ENCODE measurements around the gene THEMIS.

DNA sequence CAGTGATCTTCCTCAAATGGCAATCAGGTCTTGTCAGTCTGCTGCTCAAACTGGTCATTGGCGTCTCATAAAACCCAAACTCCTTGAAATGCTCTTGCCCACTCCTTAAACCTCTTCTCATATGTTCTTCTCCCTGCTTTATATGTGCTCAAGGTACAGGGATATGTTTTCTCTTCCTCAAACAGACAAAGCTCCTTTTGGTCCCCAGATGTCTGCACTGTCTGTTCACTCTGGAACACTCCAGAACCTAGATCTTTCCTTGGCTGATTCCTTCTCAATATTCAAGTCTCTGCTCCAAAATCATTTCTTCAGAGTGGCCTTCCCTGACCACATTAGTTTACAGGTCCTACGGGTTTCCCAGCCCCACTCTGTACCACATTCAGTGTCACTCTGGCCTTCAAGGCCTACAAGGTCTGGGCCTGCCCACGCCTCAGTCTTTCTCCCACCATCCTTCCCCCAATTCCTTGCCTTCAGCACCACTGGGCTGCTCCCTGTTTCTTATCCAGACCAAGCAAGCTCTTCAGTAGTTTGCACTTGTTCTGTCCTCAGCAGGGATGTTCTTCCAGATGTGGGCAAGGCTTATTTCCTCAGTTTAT is 9.0 kb downstream of the THEMIS start:
- TF ChIP-seq, protein P1, sequence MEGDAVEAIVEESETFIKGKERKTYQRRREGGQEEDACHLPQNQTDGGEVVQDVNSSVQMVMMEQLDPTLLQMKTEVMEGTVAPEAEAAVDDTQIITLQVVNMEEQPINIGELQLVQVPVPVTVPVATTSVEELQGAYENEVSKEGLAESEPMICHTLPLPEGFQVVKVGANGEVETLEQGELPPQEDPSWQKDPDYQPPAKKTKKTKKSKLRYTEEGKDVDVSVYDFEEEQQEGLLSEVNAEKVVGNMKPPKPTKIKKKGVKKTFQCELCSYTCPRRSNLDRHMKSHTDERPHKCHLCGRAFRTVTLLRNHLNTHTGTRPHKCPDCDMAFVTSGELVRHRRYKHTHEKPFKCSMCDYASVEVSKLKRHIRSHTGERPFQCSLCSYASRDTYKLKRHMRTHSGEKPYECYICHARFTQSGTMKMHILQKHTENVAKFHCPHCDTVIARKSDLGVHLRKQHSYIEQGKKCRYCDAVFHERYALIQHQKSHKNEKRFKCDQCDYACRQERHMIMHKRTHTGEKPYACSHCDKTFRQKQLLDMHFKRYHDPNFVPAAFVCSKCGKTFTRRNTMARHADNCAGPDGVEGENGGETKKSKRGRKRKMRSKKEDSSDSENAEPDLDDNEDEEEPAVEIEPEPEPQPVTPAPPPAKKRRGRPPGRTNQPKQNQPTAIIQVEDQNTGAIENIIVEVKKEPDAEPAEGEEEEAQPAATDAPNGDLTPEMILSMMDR (conservative IDR thresholded peaks at IDR 0.05; ENCODE audit: low read depth, low read length): no peak
- TF ChIP-seq EZH2 (IDR thresholded peaks at IDR 0.05; ENCODE audit: borderline replicate concordance, low read depth, low read length, poor library complexity, severe bottlenecking): no peak

Data from A673 (cell line).